Activated T-cell treated with anti-CD3 and anti-CD28 coated beads, Interleukin-2, amount 50 U/mL, for 4 hours (primary cell): ENCODE results near the gene TCF21. TPM values are rescaled to one million over a fixed set of nuclear protein-coding genes. Genes with fewer than 3 reads are reported as not detected.
A peak's percentile ranks its signal among the peaks of the same experiment; 100 is the strongest.
"Not testable (repeated sequence)": the region's sequence is repeated elsewhere in the genome, so short reads cannot be mapped to it uniquely, and the experiment has no call there.

Experiments
- ATAC-seq, 2 donors: fragments of 200-7000 bp; cut with Tn5 transposase; one replicate each; pipeline ENCODE4 v1.10.0; 2021
- DNase-seq: peaks from one replicate; pipeline ENCODE4 v3.0.0-alpha.2; 2020
- H3K27me3 Mint-ChIP-seq: one replicate; pipeline ENCODE4 v1.8.0; 2021; ENCODE audit warnings: low read depth, mixed read lengths
- H3K36me3 Mint-ChIP-seq: one replicate; pipeline ENCODE4 v1.8.0; 2022; ENCODE audit warnings: mixed read lengths; ENCODE audit not compliant: insufficient read depth
- H3K4me1 Mint-ChIP-seq: one replicate; pipeline ENCODE4 v1.8.0; 2021; ENCODE audit warnings: low read depth, mixed read lengths
- H3K4me3 Mint-ChIP-seq: one replicate; pipeline ENCODE4 v1.8.0; 2021; ENCODE audit warnings: mild to moderate bottlenecking, moderate library complexity, mixed read lengths
- H3K9me3 Mint-ChIP-seq: one replicate; pipeline ENCODE4 v1.8.0; 2021; ENCODE audit warnings: mixed read lengths
- total RNA-seq, 3 donors: library from RNA; stranded (reverse); gene quantifications; one replicate each; pipeline ENCODE4 v1.2.1, GENCODE V29; 2021

The TCF21 gene
- total RNA-seq, 3 donors from 2014 or later, result 0.05 TPM; not detected in 1

- H3K27me3 Mint-ChIP-seq, result peaks cover 35% of the 10 kb centered on the region
- H3K4me3 Mint-ChIP-seq, result no peak overlapping the region
- ATAC-seq (peak; percentile 82 to 90), DNase-seq (peak; percentile 40)
- no peaks in the 10 kb centered on the region for H3K36me3 Mint-ChIP-seq
- no peaks in the 10 kb centered on the region for H3K4me1 Mint-ChIP-seq
- no peaks in the 10 kb centered on the region for H3K9me3 Mint-ChIP-seq
These were observed 35.2 kb downstream of the TCF21 start for GRCh38 chr6:133923938-133924593.

GRCh38 chr6:133931221-133931620 lies 42.3 kb downstream of the TCF21 start:
- H3K4me3 Mint-ChIP-seq, ATAC-seq, H3K4me1 Mint-ChIP-seq, H3K36me3 Mint-ChIP-seq, DNase-seq: not testable (repeated sequence)
- peaks cover 44% of the 10 kb centered on the region for H3K27me3 Mint-ChIP-seq
- peaks cover 12% of the 10 kb centered on the region for H3K9me3 Mint-ChIP-seq

- DNase-seq, H3K4me1 Mint-ChIP-seq, H3K36me3 Mint-ChIP-seq, H3K4me3 Mint-ChIP-seq, ATAC-seq: not testable (repeated sequence)
- Mint-ChIP-seq H3K9me3 (peaks cover 12% of the 10 kb centered on the region), H3K27me3 (peaks cover 39% of the 10 kb centered on the region)
These were observed 47.4 kb downstream of the TCF21 start for GRCh38 chr6:133936352-133936751.

- ATAC-seq, result no peak
- Mint-ChIP-seq H3K9me3 (peaks cover 10% of the 10 kb centered on the region), H3K4me1 (no peaks in the 10 kb centered on the region), H3K4me3 (no peak overlapping the region), H3K27me3 (peaks cover 36% of the 10 kb centered on the region), H3K36me3 (no peaks in the 10 kb centered on the region)
- no peak for DNase-seq
These were observed 49.0 kb downstream of the TCF21 start for GRCh38 chr6:133937909-133938308.

GRCh38 chr6:133938533-133938932 lies 49.6 kb downstream of the TCF21 start:
- Mint-ChIP-seq H3K36me3 (no peaks in the 10 kb centered on the region), H3K4me3 (no peak overlapping the region), H3K27me3 (peaks cover 32% of the 10 kb centered on the region), H3K4me1 (no peaks in the 10 kb centered on the region), H3K9me3 (peaks cover 4% of the 10 kb centered on the region)
- ATAC-seq (no peak), DNase-seq (no peak)

- Mint-ChIP-seq H3K4me1 (no peaks in the 10 kb centered on the region), H3K4me3 (no peak overlapping the region), H3K36me3 (no peaks in the 10 kb centered on the region), H3K9me3 (no peaks in the 10 kb centered on the region), H3K27me3 (peaks cover 18% of the 10 kb centered on the region)
- DNase-seq, result no peak
- no peak for ATAC-seq
These were observed 51.1 kb downstream of the TCF21 start for GRCh38 chr6:133939778-133940667.

Other genes with a start within 250 kb of the TCF21 start
- gene TBPL1, start 64.1 kb downstream of the TCF21 start, total RNA-seq, result 10 to 100 TPM; 46.4 to 48.0 (median 47.9) TPM
- not detected for gene SLC2A12, start 163.5 kb downstream of the TCF21 start, total RNA-seq